Coronary artery (tissue), 2 donors: Measurements from ENCODE around the gene CDC16.
"Not testable (repeated sequence)": the region's sequence is repeated elsewhere in the genome, so short reads cannot be mapped to it uniquely, and the experiment has no call there.

Source experiments
- DNase-seq: peaks from one replicate; pipeline ENCODE4 v3.0.0-alpha.2; 2017; ENCODE audit warnings: low spot score
- H3K27ac ChIP-seq, 2 donors: fragments of 200-600 bp; sonication (generic); one replicate each; pipeline ENCODE4 v1.5.1; 2016 to 2019
- H3K4me3 ChIP-seq: fragments of 200-600 bp; sonication (generic); 2 replicates; pipeline ENCODE4 v1.5.1; 2016; ENCODE audit warnings: mild to moderate bottlenecking, moderate library complexity
- TF ChIP-seq, protein P1 (sequence below): fragments of 200-600 bp; sonication (generic); IDR thresholded peaks from one replicate; pipeline ENCODE4 v1.5.1; 2019; ENCODE audit warnings: antibody characterized with exemption

CDC16 gene

GRCh38 chr13:114259974-114260373, 25.3 kb downstream of the CDC16 start:
- Histone ChIP-seq H3K27ac (no peak overlapping the region), H3K4me3 (no peak overlapping the region)
- TF ChIP-seq, protein P1, sequence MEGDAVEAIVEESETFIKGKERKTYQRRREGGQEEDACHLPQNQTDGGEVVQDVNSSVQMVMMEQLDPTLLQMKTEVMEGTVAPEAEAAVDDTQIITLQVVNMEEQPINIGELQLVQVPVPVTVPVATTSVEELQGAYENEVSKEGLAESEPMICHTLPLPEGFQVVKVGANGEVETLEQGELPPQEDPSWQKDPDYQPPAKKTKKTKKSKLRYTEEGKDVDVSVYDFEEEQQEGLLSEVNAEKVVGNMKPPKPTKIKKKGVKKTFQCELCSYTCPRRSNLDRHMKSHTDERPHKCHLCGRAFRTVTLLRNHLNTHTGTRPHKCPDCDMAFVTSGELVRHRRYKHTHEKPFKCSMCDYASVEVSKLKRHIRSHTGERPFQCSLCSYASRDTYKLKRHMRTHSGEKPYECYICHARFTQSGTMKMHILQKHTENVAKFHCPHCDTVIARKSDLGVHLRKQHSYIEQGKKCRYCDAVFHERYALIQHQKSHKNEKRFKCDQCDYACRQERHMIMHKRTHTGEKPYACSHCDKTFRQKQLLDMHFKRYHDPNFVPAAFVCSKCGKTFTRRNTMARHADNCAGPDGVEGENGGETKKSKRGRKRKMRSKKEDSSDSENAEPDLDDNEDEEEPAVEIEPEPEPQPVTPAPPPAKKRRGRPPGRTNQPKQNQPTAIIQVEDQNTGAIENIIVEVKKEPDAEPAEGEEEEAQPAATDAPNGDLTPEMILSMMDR = no peak
- DNase-seq = no peak

DNA sequence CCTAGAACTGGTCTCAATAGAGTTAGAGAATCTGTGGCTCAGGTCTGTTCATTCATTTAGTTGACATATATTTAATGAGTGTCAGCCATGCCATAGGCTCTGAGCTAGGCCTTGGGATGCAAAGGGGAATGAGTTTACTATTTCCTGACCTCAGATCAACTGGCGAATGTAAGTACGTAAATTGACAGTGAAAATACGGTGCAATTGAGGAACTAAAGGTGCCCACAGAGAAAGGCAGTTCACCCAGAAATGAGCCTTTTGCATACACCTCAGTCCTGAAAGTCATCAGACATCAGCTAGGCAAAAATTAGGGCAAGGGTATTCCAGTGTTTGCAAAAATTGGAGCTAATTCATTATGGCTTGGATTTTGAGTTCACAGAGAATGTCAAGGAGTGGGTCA, 26.1 kb downstream of the CDC16 start:
- H3K27ac ChIP-seq = no peak overlapping the region
- no peak for DNase-seq
- no peak overlapping the region for H3K4me3 ChIP-seq
- TF ChIP-seq, protein P1 = no peak

DNA sequence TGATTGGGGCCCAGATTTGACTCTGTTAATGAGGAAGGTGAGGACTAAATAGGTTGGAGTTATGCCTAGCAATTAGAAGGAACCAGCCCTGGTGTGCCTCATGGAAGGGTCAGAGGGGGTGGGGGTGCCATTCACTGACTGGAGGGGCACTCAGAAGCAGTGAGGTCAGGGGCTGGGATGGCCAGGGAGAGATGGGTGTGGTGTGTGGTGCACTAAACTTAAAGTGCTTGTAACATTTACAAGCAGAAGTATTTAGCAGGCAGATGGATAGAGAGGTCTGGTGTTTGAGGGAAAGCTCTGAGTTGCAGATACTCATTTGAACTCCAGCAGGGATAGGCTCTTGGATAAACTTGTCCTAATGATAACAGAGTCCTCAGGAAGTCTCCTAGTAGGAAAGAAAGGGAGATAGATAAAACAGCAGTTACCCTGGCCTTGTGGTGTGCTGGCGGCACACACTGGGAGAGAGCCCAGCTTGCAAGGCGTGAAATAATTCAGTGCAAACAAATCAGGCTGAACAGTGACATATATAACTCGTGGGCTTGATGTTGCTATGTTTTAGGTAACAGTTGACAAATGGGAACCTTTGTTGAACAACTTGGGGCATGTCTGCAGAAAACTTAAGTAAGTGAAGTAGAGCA, 26.8 kb downstream of the CDC16 start:
- Histone ChIP-seq H3K4me3 (no peak overlapping the region), H3K27ac (no peak overlapping the region)
- no peak for DNase-seq
- TF ChIP-seq, protein P1 = no peak

DNA sequence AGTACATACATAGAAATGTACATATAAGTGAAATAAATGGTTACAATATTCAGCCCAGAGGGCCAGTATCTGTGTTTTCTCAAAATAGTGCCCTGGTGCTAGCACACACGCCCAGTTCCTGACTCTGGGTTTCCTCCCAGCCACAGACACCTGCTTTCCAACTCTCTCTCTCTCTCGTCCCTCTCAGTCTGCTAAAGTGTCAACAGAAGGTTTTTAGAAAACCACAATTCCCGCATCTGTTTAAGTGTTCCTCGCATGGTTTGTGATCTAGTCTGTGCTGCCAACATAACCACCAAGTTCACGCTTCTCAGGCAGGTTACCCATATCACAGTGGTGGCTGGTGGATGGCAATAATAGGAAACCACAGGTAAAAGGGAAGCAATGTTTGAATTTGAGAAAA, 28.9 kb downstream of the CDC16 start:
- no peak for DNase-seq
- TF ChIP-seq, protein P1 = no peak
- Histone ChIP-seq H3K4me3 (no peak overlapping the region), H3K27ac (no peak overlapping the region)

DNA sequence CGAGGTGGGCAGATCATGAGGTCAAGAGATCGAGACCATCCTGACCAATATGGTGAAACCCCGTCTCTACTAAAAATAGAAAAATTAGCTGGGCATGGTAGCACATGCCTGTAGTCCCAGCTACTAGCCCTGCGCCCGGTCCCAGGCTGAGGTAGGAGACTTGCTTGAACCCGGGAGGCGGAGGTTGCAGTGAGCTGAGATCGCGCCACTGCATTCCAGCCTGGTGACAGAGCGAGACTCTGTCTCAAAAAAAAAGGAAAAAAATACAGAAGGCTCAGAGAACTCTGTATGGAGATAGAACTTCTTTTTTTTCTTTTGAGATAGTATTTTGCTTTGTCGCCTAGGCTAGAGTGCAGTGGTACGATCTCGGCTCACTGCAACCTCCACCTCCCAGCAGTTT, 29.6 kb downstream of the CDC16 start:
- H3K4me3 ChIP-seq, H3K27ac ChIP-seq, DNase-seq: not testable (repeated sequence)

DNA sequence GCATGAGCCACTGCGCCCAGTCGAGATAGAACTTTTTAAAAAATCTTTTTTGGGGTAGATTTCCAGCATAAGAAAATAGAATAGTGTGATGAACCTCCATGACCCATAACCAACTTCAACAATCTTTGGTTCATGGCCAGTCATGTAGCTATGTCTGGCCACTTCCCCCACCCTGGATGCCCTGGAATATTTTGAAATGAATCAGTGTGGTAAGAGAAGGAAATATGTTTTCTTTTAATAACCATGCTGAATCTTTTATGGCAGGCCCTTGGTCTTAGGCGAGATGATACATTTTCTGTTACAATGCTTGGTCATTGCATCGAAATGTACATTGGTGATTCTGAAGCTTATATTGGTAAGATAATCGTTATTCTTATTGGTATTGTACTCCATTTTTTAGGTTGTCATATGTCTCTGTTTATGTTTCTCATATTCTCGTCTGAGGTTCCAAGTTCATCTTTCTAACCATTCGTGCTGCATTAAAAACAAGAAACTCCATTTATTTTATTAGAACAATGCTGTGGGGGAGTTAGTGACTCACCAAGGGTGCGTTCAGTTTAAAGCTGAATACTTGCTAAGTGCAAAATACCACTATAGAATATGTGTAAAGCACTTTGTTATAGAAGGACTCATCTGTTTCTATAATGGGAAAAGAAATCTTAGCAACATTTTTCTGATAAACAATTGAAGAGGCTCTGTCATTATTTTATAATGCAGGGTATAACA, 30.4 kb downstream of the CDC16 start:
- H3K27ac ChIP-seq = no peak overlapping the region
- no peak for DNase-seq
- H3K4me3 ChIP-seq = no peak overlapping the region
- TF ChIP-seq, protein P1 = no peak

DNA sequence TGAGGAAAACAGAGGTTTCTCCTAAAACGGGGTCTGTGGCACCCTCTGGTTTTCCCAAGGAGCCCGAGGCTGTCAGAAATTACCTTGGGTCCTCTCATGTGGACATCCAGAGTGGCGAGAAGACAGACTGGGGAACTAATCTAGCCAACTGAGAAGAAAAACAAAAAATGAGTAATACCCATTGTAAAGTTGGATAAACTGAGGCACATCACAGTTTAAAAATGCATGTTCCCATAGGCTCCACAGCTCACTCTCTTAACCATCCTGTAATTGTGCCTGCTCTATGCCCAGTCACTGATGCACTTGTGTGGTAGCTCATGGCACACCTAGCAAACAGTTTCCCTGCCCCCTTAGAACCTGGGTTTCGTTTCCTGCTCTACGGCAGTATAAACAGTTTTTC, 31.5 kb downstream of the CDC16 start:
- DNase-seq = no peak
- Histone ChIP-seq H3K27ac (no peak overlapping the region), H3K4me3 (no peak overlapping the region)
- TF ChIP-seq, protein P1 = no peak
